ENCODE data around the gene PRKAG2. TPM values are rescaled to one million over a fixed set of nuclear protein-coding genes. Genes with fewer than 3 reads are reported as not detected.

The PRKAG2 gene
- total and polyA plus RNA-seq, 2 of the 13 experiments (the other 11 are each of a cell fraction or from before 2014, with no cell fraction given): 0.90 to 1.3 TPM

DNA sequence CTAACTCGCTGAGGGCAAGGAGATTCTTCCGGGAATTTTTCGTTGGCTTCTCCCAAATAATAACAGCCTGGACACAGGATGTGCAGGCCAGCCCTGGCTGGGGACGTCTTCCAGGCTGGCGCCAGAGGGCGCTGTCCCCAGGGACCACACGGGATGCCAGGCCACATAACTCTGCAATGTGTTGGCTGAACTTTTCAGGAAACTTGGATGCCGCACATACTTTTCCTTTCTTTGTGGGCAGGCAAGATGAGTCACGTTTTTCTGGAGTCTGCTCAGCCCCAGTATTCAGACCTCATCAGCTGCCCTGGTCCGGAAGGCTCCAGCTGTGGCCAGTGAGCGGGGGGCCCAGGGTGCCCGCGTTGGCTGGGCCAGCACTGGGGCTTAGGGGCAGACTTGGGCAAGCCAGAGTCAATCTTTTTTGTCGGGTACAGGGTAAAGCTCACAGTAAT lies 122.7 kb downstream of the PRKAG2 start (continued):
- TF ChIP-seq ZBED4 (CRISPR knock-in tag; IDR thresholded peaks at IDR 0.05; ENCODE audit: borderline replicate concordance): no peak
- no peak for TF ChIP-seq EED (CRISPR knock-in tag; IDR thresholded peaks at IDR 0.05)
- TF ChIP-seq MAX (IDR thresholded peaks at IDR 0.05): 0 out of 2 replicates have a peak, but pooled peaks have one; percentile 23
- 0 out of 2 replicates have a peak, but pooled peaks have one; percentile 14 for TF ChIP-seq HOMEZ (CRISPR knock-in tag; IDR thresholded peaks at IDR 0.05; ENCODE audit: low read depth)
- no peak for TF ChIP-seq ZBTB20 (CRISPR knock-in tag; IDR thresholded peaks at IDR 0.05; ENCODE audit: borderline replicate concordance, low read depth)
- peak in 1 of 2 experiments; percentile 52; a peak in 1 of 4 replicates for TF ChIP-seq EP300 (IDR thresholded peaks at IDR 0.05; ENCODE audit: low read depth in 2 of 2, low read length in 2 of 2)
- no peak for TF ChIP-seq EP300 (CRISPR knock-in tag; IDR thresholded peaks at IDR 0.05; ENCODE audit: borderline replicate concordance)
- no peak for TF ChIP-seq ZFP41 (CRISPR knock-in tag; IDR thresholded peaks at IDR 0.05; ENCODE audit: borderline replicate concordance)
- TF ChIP-seq, protein P1, sequence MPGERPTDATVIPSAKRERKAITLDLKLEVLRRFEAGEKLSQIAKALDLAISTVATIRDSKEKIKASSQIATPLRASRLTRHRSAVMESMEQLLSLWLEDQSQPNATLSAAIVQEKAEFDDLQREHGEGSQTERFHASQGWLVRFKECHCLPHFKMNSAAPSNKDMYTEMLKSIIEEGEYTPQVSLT (CRISPR knock-in tag; IDR thresholded peaks at IDR 0.05; ENCODE audit: borderline replicate concordance, low read depth): no peak
- TF ChIP-seq ZNF331 (CRISPR knock-in tag; IDR thresholded peaks at IDR 0.05): peak; percentile 74; the same call in 1 of the 2 replicates
- no peak for TF ChIP-seq ZSCAN30 (CRISPR knock-in tag; IDR thresholded peaks at IDR 0.05)
- no peak for TF ChIP-seq AGO1 (IDR thresholded peaks at IDR 0.05; ENCODE audit: low read depth, low read length, poor library complexity, severe bottlenecking)
- no peak for TF ChIP-seq FUBP1 (CRISPR knock-in tag; IDR thresholded peaks at IDR 0.05; ENCODE audit: borderline replicate concordance)
- TF ChIP-seq LCORL (IDR thresholded peaks at IDR 0.05): no peak
- 0 out of 2 replicates have a peak, but pooled peaks have one; percentile 75 for TF ChIP-seq LCORL (CRISPR knock-in tag; IDR thresholded peaks at IDR 0.05)
- 0 out of 2 replicates have a peak, but pooled peaks have one; percentile 35 for TF ChIP-seq KAT8 (CRISPR knock-in tag; IDR thresholded peaks at IDR 0.05)
- no peak for TF ChIP-seq AFF4 (CRISPR knock-in tag; IDR thresholded peaks at IDR 0.05)
- no peak for TF ChIP-seq SMAD1 (CRISPR knock-in tag; IDR thresholded peaks at IDR 0.05; ENCODE audit: borderline replicate concordance, low read depth)
